NCI-H1105 treated with DMSO at 0.1 percent for 48 hours (cell line): ENCODE results near the gene NOTCH1.

Experiments
- DNase-seq: peaks from one replicate; lab custom pipeline; 2025; lab: John Stamatoyannopoulos, UW

The NOTCH1 gene

GRCh38 chr9:136544964-136545691, 720 bp downstream of the NOTCH1 start:
- no peak for DNase-seq

GRCh38 chr9:136544548-136544963, 1.3 kb downstream of the NOTCH1 start:
- DNase-seq = peak; percentile 8

- DNase-seq = no peak
These were observed 1.9 kb downstream of the NOTCH1 start for GRCh38 chr9:136543830-136544547.

GRCh38 chr9:136543280-136543679, 2.6 kb downstream of the NOTCH1 start:
- DNase-seq = no peak

GRCh38 chr9:136542241-136543040, 3.4 kb downstream of the NOTCH1 start:
- DNase-seq = no peak

GRCh38 chr9:136541709-136542108, 4.1 kb downstream of the NOTCH1 start:
- no peak for DNase-seq

GRCh38 chr9:136541179-136541578, 4.7 kb downstream of the NOTCH1 start:
- no peak for DNase-seq

GRCh38 chr9:136539427-136540421, 6.1 kb downstream of the NOTCH1 start:
- no peak for DNase-seq

GRCh38 chr9:136538599-136539426, 7.0 kb downstream of the NOTCH1 start:
- no peak for DNase-seq

GRCh38 chr9:136537896-136538598, 7.8 kb downstream of the NOTCH1 start:
- DNase-seq = no peak

GRCh38 chr9:136537411-136537810, 8.4 kb downstream of the NOTCH1 start:
- DNase-seq = no peak

GRCh38 chr9:136536721-136537241, 9.1 kb downstream of the NOTCH1 start:
- DNase-seq = no peak

- DNase-seq = no peak
These were observed 9.7 kb downstream of the NOTCH1 start for GRCh38 chr9:136536051-136536720.

- DNase-seq = no peak
These were observed 10.8 kb downstream of the NOTCH1 start for GRCh38 chr9:136535070-136535469.

- no peak for DNase-seq
These were observed 11.5 kb downstream of the NOTCH1 start for GRCh38 chr9:136534366-136534765.

GRCh38 chr9:136533775-136534157, 12.1 kb downstream of the NOTCH1 start:
- DNase-seq = no peak

- DNase-seq = no peak
These were observed 12.8 kb downstream of the NOTCH1 start for GRCh38 chr9:136532799-136533774.
